Natural killer cell (primary cell): Measurements from ENCODE around the gene RNASEL. TPM values are rescaled to one million over a fixed set of nuclear protein-coding genes. Genes with fewer than 3 reads are reported as not detected.

Source experiments
- ATAC-seq, 3 donors: fragments of 150-1000 bp in 2 of 3; fragments of 200-7000 bp in 1 of 3; cut with Tn5 transposase; 1 replicate in 1 of 3; 2 replicates in 2 of 3; pipeline ENCODE4 v1.10.0; 2021; ENCODE audit warnings: mild to moderate bottlenecking in 2 of 3, moderate library complexity in 2 of 3
- DNase-seq, 2 donors: peaks; one replicate each; pipeline versions ENCODE4 v3.0.0 to v3.0.0-alpha.2; 2013 to 2021; ENCODE audit warnings: mixed read lengths in 1 of 2
- H3K27ac ChIP-seq: one replicate; pipeline ENCODE4 v1.5.1; 2013; ENCODE audit warnings: mild to moderate bottlenecking, low read length
- H3K27me3 ChIP-seq: one replicate; pipeline ENCODE4 v1.6.1; 2013; ENCODE audit warnings: low read length; ENCODE audit not compliant: control insufficient read depth, insufficient read depth
- H3K36me3 ChIP-seq: one replicate; pipeline ENCODE4 v1.6.1; 2013; ENCODE audit warnings: low read length; ENCODE audit not compliant: control insufficient read depth, insufficient read depth
- H3K4me1 ChIP-seq: one replicate; pipeline ENCODE4 v1.6.1; 2013; ENCODE audit warnings: low read length; ENCODE audit not compliant: control insufficient read depth, insufficient read depth
- H3K4me3 ChIP-seq: one replicate; pipeline ENCODE4 v1.5.1; 2013; ENCODE audit warnings: low read length
- H3K9me3 ChIP-seq: one replicate; pipeline ENCODE4 v1.6.1; 2013; ENCODE audit warnings: low read length; ENCODE audit not compliant: control insufficient read depth, insufficient read depth
- H3K27ac Mint-ChIP-seq, 2 donors: one replicate each; pipeline ENCODE4 v1.8.0; 2022; ENCODE audit warnings: mild to moderate bottlenecking in 2 of 2, mixed read lengths in 2 of 2, moderate library complexity in 1 of 2
- H3K27me3 Mint-ChIP-seq, 2 donors: one replicate each; pipeline ENCODE4 v1.8.0; 2022; ENCODE audit warnings: low read depth in 2 of 2, mixed read lengths in 2 of 2
- H3K36me3 Mint-ChIP-seq: one replicate; pipeline ENCODE4 v1.8.0; 2022; ENCODE audit warnings: mixed read lengths
- H3K4me1 Mint-ChIP-seq, 2 donors: one replicate each; pipeline ENCODE4 v1.8.0; 2022; ENCODE audit warnings: mixed read lengths in 2 of 2
- H3K4me3 Mint-ChIP-seq: one replicate; pipeline ENCODE4 v1.8.0; 2022; ENCODE audit warnings: mild to moderate bottlenecking, moderate library complexity, mixed read lengths
- H3K9me3 Mint-ChIP-seq, 2 donors: one replicate each; pipeline ENCODE4 v1.8.0; 2022; ENCODE audit warnings: mixed read lengths in 2 of 2
- WGBS: methylation state at CpG from one replicate; pipeline ENCODE4 v1.1.7; 2013; ENCODE audit warnings: missing lambda C conversion rate; ENCODE audit not compliant: insufficient coverage; 5-methylcytosine and 5-hydroxymethylcytosine counted together
- intact Hi-C: fragments of 100-400 bp; cut with micrococcal nuclease; formaldehyde crosslinking; loops from one replicate; pipeline ENCODE4 v1.14.2; 2022
- total RNA-seq, 4 donors: library from RNA; stranded (reverse); fragments of 120-200 nt in 1 of 4; gene quantifications; one replicate each; pipeline versions ENCODE4 v1.2.3 to v1.2.4, GENCODE V29; 2013 to 2022
- TF ChIP-seq, protein P1 (sequence below): fragments of 200-600 bp; IDR thresholded peaks from one replicate; pipeline ENCODE4 v1.8.0; 2022; ENCODE audit warnings: antibody characterized with exemption

The RNASEL gene
- total RNA-seq, 3 donors from 2014 or later (not counting 1 experiment from before 2014, with no cell fraction given), result 3.3 to 5.8 (median 4.8) TPM

DNA sequence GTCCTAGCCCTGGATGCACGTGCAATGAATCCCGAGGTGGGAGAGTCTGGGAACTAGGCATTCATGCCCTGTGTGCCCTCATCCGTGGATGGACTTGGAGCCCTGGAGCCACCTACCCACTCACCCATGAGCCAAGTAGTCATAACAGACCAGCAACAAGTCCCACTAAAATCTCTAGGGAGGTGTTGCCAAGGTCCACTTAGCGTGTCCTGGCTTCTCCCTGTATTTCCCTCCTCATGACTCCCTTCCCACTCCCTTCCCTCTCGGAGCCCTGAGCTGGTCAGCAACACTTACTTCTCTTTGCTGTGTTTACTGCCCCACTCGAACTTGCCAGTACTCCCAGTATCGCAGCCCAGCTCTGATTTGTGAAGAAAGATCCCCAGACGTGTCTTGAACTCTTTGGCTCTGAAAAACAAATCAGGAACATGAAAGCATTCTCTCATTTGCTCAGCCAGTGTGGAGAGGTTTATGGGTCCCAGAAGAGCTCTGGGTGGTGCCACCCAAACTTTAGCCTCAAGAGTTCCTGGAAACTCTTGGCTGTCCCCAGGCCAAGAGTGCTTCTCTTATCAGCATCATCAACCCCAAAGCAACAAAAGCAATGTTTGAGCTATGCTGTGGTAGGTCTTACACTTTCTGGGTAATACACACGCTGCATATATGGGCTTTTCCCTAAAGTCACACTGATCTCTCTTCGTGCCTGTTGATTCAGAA is 14.0 kb upstream of the RNASEL start:
- DNase-seq, result peak in 1 of 2 donors; percentile 64
- peak overlapping the region; percentile 55 to 56 for H3K27ac Mint-ChIP-seq
- 66% methylated on average over 10 of the region's 10 CpGs for WGBS

DNA sequence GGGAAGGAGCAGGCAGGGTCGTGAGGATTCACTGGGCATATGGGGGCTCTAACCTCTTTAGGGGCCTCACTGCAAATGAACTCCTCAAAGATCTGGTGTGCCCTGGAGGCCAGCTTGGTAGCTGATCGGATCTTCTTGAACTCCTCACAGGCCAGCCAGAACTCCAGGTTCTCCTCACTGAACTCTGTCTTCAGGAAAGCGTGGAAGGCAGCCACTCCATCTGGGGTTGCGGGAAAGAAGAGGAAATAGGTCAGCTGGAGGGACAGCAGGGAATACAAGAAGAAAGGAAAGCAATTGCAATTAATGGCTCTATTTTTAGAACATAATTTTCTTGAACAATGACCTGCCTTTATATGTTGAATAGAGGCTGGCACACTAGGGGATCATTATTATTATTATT is 12.9 kb upstream of the RNASEL start:
- H3K27ac ChIP-seq, result no peak overlapping the region
- Mint-ChIP-seq H3K9me3 (no peaks in the 10 kb centered on the region), H3K27ac (no peak overlapping the region), H3K4me1 (peaks cover 15 to 16% of the 10 kb centered on the region in 2 donors), H3K4me3 (no peak overlapping the region), H3K36me3 (no peaks in the 10 kb centered on the region), H3K27me3 (peaks cover 0 to 18% of the 10 kb centered on the region in 2 donors)
- intact Hi-C loops, result loop anchor here (1.0 to 5.0 kb wide), 3 partner anchors 60 to 235 kb away; partner anchors contain the start of gene DHX9
- 84% methylated on average over 4 of the region's 4 CpGs for WGBS
- H3K36me3 ChIP-seq, result no peaks in the 10 kb centered on the region
- H3K27me3 ChIP-seq, result peaks cover 12% of the 10 kb centered on the region
- DNase-seq (no peak), ATAC-seq (no peak)
- H3K9me3 ChIP-seq, result no peaks in the 10 kb centered on the region
- no peak overlapping the region for H3K4me3 ChIP-seq
- H3K4me1 ChIP-seq, result peaks cover 18% of the 10 kb centered on the region
- TF ChIP-seq, protein P1, sequence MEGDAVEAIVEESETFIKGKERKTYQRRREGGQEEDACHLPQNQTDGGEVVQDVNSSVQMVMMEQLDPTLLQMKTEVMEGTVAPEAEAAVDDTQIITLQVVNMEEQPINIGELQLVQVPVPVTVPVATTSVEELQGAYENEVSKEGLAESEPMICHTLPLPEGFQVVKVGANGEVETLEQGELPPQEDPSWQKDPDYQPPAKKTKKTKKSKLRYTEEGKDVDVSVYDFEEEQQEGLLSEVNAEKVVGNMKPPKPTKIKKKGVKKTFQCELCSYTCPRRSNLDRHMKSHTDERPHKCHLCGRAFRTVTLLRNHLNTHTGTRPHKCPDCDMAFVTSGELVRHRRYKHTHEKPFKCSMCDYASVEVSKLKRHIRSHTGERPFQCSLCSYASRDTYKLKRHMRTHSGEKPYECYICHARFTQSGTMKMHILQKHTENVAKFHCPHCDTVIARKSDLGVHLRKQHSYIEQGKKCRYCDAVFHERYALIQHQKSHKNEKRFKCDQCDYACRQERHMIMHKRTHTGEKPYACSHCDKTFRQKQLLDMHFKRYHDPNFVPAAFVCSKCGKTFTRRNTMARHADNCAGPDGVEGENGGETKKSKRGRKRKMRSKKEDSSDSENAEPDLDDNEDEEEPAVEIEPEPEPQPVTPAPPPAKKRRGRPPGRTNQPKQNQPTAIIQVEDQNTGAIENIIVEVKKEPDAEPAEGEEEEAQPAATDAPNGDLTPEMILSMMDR, result no peak

More for the DNA sequence above, 14.0 kb upstream of the RNASEL start:
- ATAC-seq, result no peak
- Histone ChIP-seq H3K9me3 (no peaks in the 10 kb centered on the region), H3K27ac (no peak overlapping the region), H3K4me1 (peaks cover 18% of the 10 kb centered on the region), H3K36me3 (no peaks in the 10 kb centered on the region), H3K4me3 (no peak overlapping the region), H3K27me3 (peaks cover 12% of the 10 kb centered on the region)
- peaks cover 4 to 19% of the 10 kb centered on the region in 2 donors for H3K27me3 Mint-ChIP-seq
- intact Hi-C loops, result loop anchor here (5.0 kb wide), 2 partner anchors 59 to 234 kb away; partner anchors contain the start of gene DHX9
- TF ChIP-seq, protein P1, result no peak
- peaks cover 15 to 16% of the 10 kb centered on the region in 2 donors for H3K4me1 Mint-ChIP-seq
- no peaks in the 10 kb centered on the region for H3K36me3 Mint-ChIP-seq
- no peak overlapping the region for H3K4me3 Mint-ChIP-seq
- no peaks in the 10 kb centered on the region for H3K9me3 Mint-ChIP-seq

DNA sequence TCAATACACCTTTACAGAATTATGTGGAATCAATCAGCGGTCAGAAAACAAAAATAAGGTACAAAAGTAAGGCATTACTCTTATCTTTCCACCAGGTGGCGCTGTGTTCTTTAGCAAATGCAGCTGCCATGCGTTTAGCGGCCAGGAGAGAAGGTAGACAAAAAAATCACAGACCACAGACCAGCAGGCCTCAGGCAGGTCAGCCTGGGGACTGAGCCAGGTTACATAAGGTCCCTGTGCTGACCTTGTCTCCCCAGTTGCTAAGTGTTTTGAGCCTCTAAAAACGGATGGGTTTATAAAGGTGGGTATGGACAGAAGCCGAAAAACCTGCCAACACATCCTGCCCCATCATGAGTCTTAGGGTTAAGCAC is 12.3 kb upstream of the RNASEL start:
- no peak overlapping the region for H3K4me3 ChIP-seq
- no peak overlapping the region for H3K27ac ChIP-seq
- WGBS, result 28% methylated on average over 6 of the region's 6 CpGs
- H3K27me3 ChIP-seq, result peaks cover 12% of the 10 kb centered on the region
- intact Hi-C loops, result loop anchor here (1.0 to 5.0 kb wide), 3 partner anchors 61 to 236 kb away; partner anchors contain the start of gene DHX9
- H3K4me1 Mint-ChIP-seq, result peaks cover 15 to 16% of the 10 kb centered on the region in 2 donors
- peak; percentile 32 to 55 (median 41) for ATAC-seq
- TF ChIP-seq, protein P1, result peak; percentile 85
- peak; percentile 47 to 91 for DNase-seq
- H3K36me3 Mint-ChIP-seq, result no peaks in the 10 kb centered on the region
- H3K36me3 ChIP-seq, result no peaks in the 10 kb centered on the region
- no peaks in the 10 kb centered on the region for H3K9me3 Mint-ChIP-seq
- H3K9me3 ChIP-seq, result no peaks in the 10 kb centered on the region
- H3K4me3 Mint-ChIP-seq, result no peak overlapping the region
- peaks cover 18% of the 10 kb centered on the region for H3K4me1 ChIP-seq
- peaks cover 0 to 18% of the 10 kb centered on the region in 2 donors for H3K27me3 Mint-ChIP-seq
- no peak overlapping the region for H3K27ac Mint-ChIP-seq
